Kidney capillary endothelial cell (primary cell): ENCODE data around the gene KATNIP.

ENCODE experiments used
- DNase-seq: peaks from one replicate; pipeline ENCODE4 v3.0.0-alpha.2; 2018; ENCODE audit warnings: low spot score

Gene KATNIP

GRCh38 chr16:27583634-27584033 lies 33.7 kb downstream of the KATNIP start:
- no peak for DNase-seq

DNA sequence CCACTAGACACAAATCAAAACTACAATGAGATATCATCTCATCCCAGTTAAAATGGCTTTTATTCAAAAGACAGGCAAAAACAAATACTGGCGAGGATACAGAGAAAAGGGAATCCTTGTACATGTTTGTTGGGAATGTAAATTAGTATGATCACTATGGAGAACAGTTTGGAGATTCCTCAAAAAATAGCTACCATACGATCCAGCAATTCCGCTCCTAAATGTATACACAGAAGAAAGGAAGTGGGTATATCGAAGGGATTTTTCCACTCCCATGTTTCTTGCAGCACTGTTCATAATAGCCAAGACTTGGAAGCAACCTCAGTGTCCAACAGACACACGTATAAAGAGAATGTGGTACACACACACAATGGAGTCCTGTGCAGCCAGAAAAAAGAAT lies 35.3 kb downstream of the KATNIP start:
- no peak for DNase-seq

DNA sequence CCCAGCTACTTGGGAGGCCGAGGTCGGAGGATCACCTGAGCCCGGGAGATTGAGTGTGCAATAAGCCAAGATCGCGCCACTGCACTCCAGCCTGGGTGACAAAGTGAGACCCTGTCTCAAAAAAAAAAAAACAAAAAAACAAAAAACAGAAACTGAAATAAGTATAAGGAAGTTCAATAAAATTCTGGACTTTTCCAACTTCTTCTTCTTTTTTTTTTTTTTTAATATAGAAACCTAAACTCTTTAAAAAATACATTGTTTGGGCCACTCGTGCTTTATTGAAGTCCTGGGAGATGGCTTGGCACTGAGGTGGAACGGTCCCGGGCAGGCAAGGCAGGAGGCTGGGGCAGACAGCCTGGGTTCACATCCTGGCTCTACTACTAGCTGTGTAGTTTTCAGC lies 36.8 kb downstream of the KATNIP start:
- no peak for DNase-seq

- no peak for DNase-seq
Observed at GRCh38 chr16:27588057-27588456, 38.1 kb downstream of the KATNIP start.

- no peak for DNase-seq
Observed at GRCh38 chr16:27591837-27592236, 41.9 kb downstream of the KATNIP start.

GRCh38 chr16:27595475-27595874 lies 45.5 kb downstream of the KATNIP start:
- no peak for DNase-seq

GRCh38 chr16:27595993-27596392 lies 46.0 kb downstream of the KATNIP start:
- DNase-seq: no peak

DNA sequence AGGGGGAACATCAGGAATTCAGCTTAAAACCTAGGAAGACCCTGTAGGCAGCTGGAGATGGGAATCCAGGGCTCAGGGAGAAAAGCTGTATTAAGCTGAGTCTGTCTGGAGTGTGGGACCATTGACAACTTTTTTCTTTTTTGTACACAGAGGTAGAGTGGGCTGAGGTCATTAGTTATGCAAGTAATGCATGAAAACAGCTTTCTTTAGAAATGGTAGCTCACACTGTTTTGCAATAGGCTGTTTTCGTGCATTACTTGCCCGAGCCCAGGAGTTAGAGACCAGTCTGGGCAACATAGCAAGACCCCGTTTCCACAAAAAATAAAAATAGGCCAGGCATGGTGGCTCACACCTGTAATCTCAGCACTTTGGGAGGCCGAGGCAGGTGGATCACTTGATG lies 46.5 kb downstream of the KATNIP start:
- DNase-seq: no peak

DNA sequence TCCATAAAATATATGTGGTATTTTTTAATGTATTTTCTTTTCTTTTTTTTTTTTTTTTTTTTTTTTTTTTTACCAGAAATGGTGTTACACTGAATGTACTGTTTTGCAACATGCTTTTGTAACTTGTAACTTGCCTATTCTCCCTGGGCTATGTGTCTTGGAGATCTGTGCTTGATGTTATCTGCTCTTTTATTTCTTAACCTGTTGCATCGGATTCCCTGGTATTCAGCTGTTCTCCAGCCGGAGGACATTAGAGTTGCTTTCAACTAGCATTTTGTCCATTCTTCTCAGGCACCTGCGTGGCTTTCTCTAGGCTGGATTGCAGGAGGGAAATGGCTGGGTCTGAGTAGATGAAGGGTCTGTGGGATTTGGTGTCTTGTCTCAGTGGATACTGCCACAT lies 47.4 kb downstream of the KATNIP start:
- no peak for DNase-seq

GRCh38 chr16:27598220-27598619 lies 48.3 kb downstream of the KATNIP start:
- DNase-seq: no peak

GRCh38 chr16:27598931-27599565 lies 49.1 kb downstream of the KATNIP start:
- no peak for DNase-seq

DNA sequence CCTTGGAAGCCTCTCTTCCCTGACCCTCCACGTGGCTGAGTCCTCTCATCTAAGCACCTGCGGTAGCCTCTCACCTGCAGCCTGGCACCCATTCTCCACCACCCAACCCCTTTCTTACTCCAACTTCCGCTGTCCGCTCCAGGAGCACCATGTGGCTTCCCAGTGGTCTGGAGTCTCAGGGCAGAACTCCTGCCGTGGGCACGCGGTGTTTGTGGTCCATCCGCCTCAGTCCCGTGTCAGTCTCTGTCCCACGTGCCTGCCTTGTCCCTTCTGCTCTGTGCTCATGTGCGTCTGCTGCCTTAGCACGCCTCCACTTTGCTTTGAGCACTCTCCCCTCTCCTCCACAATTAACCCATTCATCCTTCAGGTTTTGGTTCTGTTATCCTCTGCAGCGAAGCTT lies 49.7 kb downstream of the KATNIP start:
- no peak for DNase-seq
